SK-N-SH treated with all-trans-retinoic acid at 6 μM for 48 hours (cell line): Measurements from ENCODE around the gene POLE4.

Source experiments
- ESRRG ChIP-seq: fragments of 250-450 bp; sonication (Bioruptor Pico); IDR thresholded peaks from 2 replicates; pipeline ENCODE4 v1.6.1; 2021; ENCODE audit warnings: mild to moderate bottlenecking
- ISL1 ChIP-seq: fragments of 250-450 bp; sonication (Bioruptor Pico); IDR thresholded peaks from 2 replicates; pipeline ENCODE4 v2.1.2; 2022; ENCODE audit warnings: mild to moderate bottlenecking, moderate library complexity
- TF ChIP-seq, protein P1 (sequence below): fragments of 250-450 bp; sonication (Bioruptor Pico); IDR thresholded peaks from 2 replicates; pipeline ENCODE4 v1.8.0; 2020; ENCODE audit warnings: mild to moderate bottlenecking, moderate library complexity, borderline replicate concordance
- TF ChIP-seq, protein P2 (sequence below): fragments of 250-450 bp; sonication (Bioruptor Pico); IDR thresholded peaks from 2 replicates; pipeline ENCODE4 v1.5.0; 2020; ENCODE audit warnings: mild to moderate bottlenecking, moderate library complexity

DNA sequence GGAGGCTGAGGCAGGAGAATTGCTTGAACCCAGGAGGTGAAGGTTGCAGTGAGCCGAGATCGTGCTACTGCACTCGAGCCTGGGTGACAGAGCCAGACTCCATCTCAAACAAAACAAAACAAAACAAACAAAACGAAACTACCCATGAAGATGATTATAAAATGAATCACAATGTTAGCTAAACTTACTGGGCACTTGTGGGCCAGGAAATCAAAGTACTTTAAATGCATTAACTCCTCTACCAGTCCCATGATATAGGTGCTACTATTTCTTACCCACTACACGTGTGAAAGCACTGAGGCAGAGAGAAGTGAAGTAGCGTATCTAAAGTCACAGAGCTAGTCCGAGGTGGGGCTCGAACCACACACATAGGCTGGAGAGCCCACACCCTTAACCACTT lies 53.6 kb downstream of the POLE4 start:
- TF ChIP-seq, protein P1, sequence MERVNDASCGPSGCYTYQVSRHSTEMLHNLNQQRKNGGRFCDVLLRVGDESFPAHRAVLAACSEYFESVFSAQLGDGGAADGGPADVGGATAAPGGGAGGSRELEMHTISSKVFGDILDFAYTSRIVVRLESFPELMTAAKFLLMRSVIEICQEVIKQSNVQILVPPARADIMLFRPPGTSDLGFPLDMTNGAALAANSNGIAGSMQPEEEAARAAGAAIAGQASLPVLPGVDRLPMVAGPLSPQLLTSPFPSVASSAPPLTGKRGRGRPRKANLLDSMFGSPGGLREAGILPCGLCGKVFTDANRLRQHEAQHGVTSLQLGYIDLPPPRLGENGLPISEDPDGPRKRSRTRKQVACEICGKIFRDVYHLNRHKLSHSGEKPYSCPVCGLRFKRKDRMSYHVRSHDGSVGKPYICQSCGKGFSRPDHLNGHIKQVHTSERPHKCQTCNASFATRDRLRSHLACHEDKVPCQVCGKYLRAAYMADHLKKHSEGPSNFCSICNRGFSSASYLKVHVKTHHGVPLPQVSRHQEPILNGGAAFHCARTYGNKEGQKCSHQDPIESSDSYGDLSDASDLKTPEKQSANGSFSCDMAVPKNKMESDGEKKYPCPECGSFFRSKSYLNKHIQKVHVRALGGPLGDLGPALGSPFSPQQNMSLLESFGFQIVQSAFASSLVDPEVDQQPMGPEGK, result no peak
- TF ChIP-seq, protein P2, sequence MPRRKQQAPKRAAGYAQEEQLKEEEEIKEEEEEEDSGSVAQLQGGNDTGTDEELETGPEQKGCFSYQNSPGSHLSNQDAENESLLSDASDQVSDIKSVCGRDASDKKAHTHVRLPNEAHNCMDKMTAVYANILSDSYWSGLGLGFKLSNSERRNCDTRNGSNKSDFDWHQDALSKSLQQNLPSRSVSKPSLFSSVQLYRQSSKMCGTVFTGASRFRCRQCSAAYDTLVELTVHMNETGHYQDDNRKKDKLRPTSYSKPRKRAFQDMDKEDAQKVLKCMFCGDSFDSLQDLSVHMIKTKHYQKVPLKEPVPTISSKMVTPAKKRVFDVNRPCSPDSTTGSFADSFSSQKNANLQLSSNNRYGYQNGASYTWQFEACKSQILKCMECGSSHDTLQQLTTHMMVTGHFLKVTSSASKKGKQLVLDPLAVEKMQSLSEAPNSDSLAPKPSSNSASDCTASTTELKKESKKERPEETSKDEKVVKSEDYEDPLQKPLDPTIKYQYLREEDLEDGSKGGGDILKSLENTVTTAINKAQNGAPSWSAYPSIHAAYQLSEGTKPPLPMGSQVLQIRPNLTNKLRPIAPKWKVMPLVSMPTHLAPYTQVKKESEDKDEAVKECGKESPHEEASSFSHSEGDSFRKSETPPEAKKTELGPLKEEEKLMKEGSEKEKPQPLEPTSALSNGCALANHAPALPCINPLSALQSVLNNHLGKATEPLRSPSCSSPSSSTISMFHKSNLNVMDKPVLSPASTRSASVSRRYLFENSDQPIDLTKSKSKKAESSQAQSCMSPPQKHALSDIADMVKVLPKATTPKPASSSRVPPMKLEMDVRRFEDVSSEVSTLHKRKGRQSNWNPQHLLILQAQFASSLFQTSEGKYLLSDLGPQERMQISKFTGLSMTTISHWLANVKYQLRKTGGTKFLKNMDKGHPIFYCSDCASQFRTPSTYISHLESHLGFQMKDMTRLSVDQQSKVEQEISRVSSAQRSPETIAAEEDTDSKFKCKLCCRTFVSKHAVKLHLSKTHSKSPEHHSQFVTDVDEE, result no peak
- TF ChIP-seq ESRRG (CRISPR knock-in tag), result no peak
- TF ChIP-seq ISL1 (CRISPR knock-in tag), result no peak
